Activated CD8-positive, alpha-beta memory T cell treated with anti-CD3 and anti-CD28 coated beads, Interleukin-2, amount 50 U/mL, for 1 hour (primary cell): ENCODE measurements around the gene DIAPH1.

Experiments used
- DNase-seq: peaks from one replicate; pipeline ENCODE4 v3.0.0-alpha.2; 2020; ENCODE audit errors: extremely low read depth

DIAPH1 gene

DNA sequence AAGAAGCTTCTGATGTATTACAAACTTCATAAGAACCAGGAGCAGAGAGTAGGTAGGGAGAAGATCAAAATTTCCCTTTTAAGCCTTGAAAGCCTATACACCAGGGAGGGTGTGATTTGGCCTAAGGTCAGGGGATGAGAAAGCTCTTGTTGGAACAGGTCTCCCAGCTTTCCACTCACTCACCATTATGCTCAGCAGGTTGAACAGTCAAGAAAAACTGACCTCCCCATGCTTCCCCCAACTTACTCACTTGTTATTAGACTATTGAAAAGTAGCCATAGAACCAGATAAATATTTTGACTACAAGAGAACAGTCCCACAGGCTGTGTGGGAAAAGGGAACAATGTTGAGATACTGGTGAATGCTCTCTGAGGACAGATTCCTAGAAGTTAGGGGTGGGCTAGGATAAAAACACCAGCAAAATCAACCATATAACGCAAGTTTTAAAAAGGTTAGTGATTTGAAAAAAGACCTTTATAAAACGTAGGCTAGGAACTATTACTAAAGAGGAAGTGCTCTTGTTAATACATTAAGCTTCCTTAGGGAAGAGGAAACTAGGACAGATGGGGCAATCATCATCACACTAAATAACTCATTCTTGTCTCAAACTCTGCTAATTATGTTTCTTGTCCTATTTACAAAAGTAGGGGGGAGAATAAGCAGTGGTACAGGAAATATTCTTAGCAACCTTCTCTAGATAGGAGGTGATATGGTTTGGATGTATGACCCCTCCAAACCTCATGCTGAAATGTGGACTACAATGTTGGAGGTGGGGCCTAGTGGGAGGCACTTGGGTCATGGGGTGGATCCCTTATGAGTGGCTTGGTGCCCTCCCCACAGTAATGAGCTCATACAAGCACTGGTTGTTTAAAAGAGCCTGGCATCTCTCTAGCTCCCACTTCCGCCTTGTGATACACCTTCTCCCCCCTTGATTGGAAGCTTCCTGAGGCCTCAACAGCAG is 98.9 kb downstream of the DIAPH1 start:
- DNase-seq = no peak

DNA sequence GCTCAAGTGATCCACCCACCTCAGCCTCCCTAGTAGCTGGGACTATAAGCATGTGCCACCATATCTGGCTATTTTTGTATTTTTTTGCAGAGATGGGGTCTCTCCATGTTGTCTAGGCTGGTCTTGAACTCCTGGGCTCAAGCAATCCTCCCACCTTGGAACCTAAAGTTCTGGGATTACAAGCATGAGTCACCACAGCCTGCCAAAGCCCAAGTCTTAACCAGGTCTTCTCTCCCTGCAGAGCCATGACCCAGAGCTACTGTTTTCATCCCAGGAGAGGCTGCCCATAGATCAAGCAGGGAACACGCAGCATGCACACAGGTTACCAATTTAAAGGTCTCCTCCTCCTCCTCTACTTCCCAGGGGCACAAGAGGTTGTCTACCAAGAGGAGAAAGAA is 100.2 kb downstream of the DIAPH1 start:
- DNase-seq = no peak

- DNase-seq = no peak
Measured at GRCh38 chr5:141517880-141518617, 100.8 kb downstream of the DIAPH1 start.

GRCh38 chr5:141517312-141517711 is 101.5 kb downstream of the DIAPH1 start:
- DNase-seq = no peak

- no peak for DNase-seq
Measured at GRCh38 chr5:141516672-141517025, 102.2 kb downstream of the DIAPH1 start.

DNA sequence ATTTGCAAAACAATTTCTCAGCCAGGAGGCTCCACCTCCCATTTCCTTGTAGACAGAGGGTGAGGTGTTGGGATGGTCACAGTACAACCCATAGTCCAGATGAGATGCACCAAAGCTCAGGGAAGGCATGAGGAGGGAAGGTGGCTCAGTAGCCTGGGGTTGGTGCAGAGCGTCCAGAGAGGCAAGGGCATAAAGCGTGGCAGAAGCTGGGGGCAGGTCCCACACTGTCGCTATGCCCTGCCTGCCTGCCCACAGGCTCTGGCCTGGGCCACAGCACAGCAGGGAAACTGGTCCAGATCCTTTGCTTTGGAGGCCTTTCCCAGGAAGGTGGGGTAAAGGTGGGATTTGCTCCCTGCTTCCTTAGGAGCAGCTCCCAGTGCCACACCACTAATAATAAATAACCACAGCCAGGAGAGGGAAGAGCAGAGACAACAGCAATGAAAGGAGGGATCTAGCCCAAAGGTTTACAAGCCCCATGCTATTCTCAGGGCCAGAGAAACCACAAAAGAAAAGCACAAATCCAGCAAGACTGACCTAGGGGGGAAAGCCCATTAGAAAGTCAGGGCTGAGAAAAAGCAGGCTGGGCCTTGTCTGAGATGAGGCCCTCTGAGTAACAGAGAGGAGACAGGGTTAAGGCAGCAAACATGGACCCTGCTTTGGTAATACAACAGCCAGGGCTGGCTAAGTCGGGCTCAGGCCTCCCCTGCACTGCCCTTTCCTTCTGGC is 102.7 kb downstream of the DIAPH1 start:
- no peak for DNase-seq

- no peak for DNase-seq
Measured at GRCh38 chr5:141515141-141515540, 103.7 kb downstream of the DIAPH1 start.

DNA sequence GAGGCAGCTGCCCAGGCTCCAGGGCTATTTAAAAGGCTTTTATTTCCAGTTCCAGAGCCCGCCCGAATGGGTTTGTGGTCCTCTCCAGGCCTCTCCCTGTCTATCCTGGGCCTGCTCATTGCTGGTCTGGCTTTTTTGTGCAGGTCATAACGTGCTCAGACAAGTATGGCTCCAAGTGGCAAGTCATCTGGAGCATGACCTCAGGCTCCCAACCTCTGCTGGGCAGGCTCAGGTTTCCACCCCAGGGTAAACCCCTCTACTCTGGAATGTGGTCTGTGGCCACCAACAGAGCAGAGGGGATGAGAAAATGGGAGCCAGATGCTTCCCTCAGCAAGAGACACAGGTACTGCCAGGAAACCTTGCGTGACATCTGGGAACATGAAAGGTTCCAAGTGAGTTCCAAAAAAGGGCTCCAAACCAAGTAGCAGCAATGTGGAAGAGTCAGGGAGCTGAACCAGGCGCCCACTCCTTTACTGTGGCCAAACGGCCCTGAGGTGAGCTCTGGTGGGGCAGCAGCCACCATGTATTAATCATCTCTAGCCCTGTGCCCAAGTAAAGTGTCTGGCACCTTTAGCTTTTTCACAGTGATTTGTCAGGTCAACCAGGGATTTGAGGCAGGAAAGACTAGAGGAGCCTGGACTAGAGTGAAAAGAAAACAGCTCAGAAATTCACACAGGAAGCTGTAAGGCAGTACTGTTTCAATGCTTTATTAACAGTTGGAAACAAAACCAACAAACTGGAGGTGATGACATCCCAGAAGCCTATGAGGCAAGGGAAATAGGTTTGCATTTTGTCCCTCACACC is 104.3 kb downstream of the DIAPH1 start:
- no peak for DNase-seq

DNA sequence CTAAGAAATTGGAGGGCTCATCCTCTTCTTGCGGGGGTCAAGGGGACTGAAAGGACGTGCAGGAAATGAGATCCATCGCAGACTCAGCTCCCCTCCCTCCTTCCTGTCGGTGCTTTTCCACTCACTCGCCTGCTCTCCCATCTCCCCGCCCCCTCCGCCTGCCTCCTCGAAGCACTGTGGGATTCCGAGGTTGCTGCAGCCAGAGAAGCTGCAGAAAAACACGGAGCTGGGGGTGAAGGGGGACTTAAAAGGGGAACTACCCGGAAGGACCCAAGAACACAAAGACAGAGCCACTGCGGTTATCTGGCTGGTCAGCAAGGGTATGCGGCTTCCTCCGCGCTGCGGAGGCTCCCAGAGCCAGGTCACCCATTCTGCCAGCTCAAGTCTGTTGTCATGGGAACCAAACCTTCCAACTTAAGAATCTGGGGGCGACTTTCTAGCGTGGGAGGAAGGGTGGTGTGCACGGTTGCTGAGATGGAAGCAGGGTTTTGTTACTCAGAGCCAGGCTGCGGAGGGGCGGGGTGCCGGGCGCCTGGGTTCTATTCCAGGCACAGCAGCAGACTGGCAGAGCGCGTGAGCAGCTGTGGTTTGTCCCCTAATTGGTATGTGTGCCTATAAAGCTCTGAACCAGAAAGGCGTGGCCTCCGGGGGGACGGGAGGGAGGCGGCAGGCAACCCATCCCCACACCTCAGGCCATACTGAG is 105.0 kb downstream of the DIAPH1 start:
- DNase-seq = peak; percentile 20

DNA sequence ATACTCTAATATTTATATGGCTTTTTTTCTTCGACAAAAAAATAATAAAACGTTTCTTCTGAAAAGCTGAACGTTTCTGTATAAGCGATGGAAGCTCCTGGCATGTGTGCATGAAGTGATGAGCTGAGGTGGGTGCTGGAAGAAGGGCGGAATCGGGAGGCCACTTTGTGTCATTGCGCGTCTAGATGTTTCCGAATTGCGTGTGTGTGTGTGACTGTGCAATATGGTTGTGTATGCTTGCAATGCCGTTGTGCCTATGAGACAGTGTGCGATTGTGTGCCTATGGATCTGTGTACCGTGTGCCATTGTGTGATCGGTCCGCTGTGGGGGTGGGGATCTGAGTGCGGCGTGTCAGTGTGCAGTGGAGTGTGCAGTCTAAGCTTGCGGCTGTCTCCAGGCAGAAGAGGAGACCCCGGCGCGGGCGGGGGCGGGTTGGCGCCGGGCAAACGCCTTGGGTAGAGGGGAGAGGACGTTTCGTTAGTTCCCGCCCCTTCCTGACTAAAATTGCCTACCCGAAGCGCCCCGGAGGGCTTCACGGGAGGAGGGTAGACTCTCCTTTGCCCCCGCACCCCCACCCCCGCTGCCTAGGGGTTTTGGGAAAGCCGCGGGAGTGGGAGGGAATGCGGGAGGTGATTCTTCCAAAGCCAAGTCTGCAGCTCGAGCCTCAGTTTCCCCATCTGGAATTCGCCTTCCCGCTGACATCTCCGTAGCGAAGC is 105.7 kb downstream of the DIAPH1 start:
- no peak for DNase-seq

- peak; percentile 55 for DNase-seq
Measured at GRCh38 chr5:141512390-141512910, 106.3 kb downstream of the DIAPH1 start.

DNA sequence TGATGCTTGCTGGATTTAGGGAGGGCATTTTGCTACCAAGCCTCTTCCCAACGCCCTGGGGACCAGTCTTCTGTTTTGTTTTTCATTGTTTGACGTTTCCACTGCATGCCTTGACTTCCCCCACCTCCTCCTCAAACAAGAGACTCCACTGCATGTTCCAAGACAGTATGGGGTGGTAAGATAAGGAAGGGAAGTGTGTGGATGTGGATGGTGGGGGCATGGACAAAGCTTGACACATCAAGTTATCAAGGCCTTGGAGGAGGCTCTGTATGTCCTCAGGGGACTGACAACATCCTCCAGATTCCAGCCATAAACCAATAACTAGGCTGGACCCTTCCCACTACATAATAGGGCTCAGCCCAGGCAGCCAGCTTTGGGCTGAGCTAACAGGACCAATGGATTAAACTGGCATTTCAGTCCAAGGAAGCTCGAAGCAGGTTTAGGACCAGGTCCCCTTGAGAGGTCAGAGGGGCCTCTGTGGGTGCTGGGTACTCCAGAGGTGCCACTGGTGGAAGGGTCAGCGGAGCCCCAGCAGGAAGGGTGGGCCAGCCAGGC is 107.0 kb downstream of the DIAPH1 start:
- DNase-seq = no peak

GRCh38 chr5:141510850-141511601 is 107.8 kb downstream of the DIAPH1 start:
- DNase-seq = no peak

DNA sequence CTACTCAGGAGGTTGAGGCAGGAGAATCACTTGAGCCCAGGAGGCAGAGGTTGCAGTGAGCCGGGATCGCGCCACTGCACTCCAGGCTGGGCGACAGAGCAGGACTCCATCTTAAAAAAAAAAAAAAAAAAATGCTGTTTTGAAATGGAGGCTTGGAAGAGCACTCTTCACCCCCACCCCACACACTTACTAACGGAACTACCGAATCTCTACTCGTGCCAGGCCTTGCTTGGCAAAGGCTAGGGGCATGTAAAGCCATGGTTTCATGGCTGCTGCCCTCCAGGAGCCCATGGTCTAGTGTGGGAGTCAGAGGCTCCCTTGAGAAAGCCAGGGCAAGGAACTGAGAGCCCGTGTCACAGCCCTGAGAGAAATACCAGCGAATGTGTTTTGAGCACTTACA is 108.6 kb downstream of the DIAPH1 start:
- DNase-seq = no peak

DNA sequence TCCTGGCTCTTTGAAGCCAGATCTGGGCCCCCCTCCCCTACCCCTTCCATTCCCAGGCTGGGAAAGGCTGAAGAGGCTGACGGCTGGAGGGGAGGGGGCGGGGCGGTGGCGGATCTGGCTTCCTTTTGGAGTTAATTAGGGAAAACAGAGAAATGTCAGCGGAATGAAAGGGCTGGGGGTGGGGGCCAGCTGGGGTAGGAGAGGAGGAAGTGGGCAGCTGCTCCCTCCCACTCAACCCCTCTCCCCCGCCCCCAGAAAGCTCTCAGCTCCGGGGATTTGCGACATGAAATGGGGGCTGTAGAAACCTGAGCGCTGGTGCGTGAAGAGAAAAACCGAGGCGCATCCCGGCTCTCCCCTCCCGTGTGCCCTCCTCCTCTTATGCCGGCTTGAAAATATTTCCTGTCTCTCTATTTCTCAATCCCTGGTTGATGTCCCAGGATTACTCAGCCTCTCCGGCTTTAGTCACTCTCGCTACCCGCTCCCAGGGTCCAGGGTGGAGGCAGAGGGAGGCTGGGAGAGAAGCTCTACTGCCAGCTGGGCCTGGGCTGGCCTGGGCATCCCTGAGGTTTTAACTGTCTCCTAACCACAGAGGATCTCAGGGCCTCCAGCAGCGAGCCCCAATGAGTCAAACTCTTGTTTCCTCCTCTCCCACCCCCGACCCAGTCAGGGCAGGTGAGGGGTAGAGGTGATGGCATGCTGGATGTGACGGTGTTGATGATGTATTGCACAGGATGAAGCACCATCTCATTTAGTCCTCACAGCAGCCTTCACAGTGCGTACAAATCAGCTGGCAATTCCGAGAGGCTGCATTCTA is 109.8 kb downstream of the DIAPH1 start:
- no peak for DNase-seq

GRCh38 chr5:141508440-141508797 is 110.4 kb downstream of the DIAPH1 start:
- DNase-seq = no peak

DNA sequence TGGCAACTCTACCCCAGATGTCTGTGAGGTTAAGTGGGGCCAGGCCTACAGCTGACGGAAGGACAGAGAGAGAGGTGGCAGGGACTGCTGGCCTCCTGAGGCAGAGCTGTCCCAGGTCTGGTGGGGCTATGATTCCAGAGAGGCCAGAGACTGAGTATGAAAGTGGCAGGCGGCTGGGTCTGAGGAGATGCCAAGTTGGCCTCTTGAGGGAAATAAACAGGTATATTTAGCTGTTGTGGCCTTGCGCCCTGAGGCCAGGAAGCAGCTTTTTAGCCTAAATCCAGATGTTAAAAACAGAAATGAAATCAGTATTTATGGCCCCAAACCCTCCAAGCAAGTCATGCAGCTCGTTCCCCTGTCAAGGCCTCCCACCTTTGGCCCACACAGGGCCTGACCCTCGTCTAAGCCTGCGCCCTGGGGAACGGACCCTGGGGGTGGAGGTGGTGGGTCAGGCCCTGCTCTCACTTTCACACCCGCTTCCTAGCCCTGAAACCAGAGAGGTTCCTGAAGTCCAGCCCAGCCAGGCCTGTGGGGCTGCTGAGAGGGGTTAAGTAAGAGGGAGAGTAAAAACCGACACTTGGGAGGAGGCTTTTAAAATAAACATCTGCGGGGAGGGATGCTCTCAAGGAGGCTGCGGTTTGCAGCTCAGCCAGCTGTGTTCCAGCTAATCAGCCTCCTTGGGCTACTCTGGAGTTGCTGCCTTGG is 111.3 kb downstream of the DIAPH1 start:
- no peak for DNase-seq
